ENCODE results near the gene C4orf54.

The C4orf54 gene

DNA sequence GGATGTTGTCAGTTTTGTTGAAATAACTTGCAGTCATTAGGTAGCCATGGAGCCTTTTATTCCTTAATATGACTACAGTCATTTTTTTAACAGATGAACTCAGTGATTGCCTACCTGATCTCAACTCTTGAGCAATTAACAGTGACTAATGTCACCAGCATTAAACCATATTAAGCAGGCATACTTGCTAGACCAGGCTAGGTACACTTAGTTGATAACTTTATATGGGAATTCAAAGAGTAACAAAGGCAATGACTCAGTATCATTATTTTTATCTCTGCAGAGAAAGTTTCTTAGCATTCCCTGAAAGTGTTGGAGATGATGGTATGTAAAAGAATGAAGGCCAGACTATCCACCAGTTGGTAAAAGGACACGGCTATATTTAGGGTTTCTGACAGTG lies at the start of gene C4orf54:
Gene C4orf54 (minus strand): TSS at position 31 of the 400 bp plus-strand sequence. CDS start 3,180 bp downstream, outside the sequence.
- no peak within 1 kb of the TSS for H3K27ac ChIP-seq (ENCODE audit: low read depth in 2 of 2, low read length in 2 of 2)

DNA sequence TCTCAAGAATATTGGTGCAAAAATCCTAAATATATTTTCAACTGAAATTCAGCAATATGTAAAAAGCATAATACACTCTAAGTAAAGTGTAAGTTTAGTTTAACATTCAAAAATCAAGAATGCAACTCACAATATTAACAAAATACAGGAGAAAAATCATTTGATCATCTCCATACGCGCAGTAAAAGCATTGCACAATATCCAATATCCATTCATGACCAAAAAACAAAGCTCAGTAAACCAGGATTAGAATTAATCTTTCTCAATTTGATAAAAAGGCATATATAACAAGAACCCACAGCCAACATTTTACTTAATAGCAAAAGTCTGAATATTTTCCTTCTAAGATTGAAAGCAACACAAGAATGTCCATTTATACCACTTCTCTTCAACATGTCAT lies 48.3 kb upstream of the C4orf54 start:
- Histone ChIP-seq H3K27ac (ENCODE audit: low read depth in 2 of 2, low read length in 2 of 2) (no peak overlapping the region), H3K9ac (ENCODE audit: low read depth in 1 of 2, low read length in 2 of 2) (no peak overlapping the region), H3K4me3 (ENCODE audit: low read length in 2 of 2) (no peak overlapping the region), H3K36me3 (ENCODE audit: control insufficient read depth in 2 of 2, insufficient read depth in 2 of 2, low read length in 2 of 2) (no peaks in the 10 kb centered on the region), H3K4me1 (ENCODE audit: control insufficient read depth in 2 of 2, insufficient read depth in 2 of 2, low read length in 2 of 2) (no peaks in the 10 kb centered on the region), H3K9me3 (ENCODE audit: control insufficient read depth in 2 of 2, low read length in 2 of 2) (no peaks in the 10 kb centered on the region), H3K27me3 (ENCODE audit: control insufficient read depth in 2 of 2, insufficient read depth in 2 of 2, low read length in 2 of 2) (no peaks in the 10 kb centered on the region)

More for the DNA sequence above, at the start of gene C4orf54:
- Histone ChIP-seq H3K36me3 (ENCODE audit: control insufficient read depth in 2 of 2, insufficient read depth in 2 of 2, low read length in 2 of 2) (no peaks in the 10 kb centered on the region), H3K27me3 (ENCODE audit: control insufficient read depth in 2 of 2, insufficient read depth in 2 of 2, low read length in 2 of 2) (no peaks in the 10 kb centered on the region), H3K9ac (ENCODE audit: low read depth in 1 of 2, low read length in 2 of 2) (no peak within 1 kb of the TSS), H3K4me1 (ENCODE audit: control insufficient read depth in 2 of 2, insufficient read depth in 2 of 2, low read length in 2 of 2) (no peaks in the 10 kb centered on the region), H3K4me3 (ENCODE audit: low read length in 2 of 2) (no peak within 1 kb of the TSS), H3K9me3 (ENCODE audit: control insufficient read depth in 2 of 2, low read length in 2 of 2) (no peaks in the 10 kb centered on the region)

- no peaks in the 10 kb centered on the region for H3K9me3 ChIP-seq (ENCODE audit: control insufficient read depth in 2 of 2, low read length in 2 of 2)
- no peak overlapping the region for H3K4me3 ChIP-seq (ENCODE audit: low read length in 2 of 2)
- H3K9ac ChIP-seq (ENCODE audit: low read depth in 1 of 2, low read length in 2 of 2), result no peak overlapping the region
- H3K27me3 ChIP-seq (ENCODE audit: control insufficient read depth in 2 of 2, insufficient read depth in 2 of 2, low read length in 2 of 2), result no peaks in the 10 kb centered on the region
- no peaks in the 10 kb centered on the region for H3K36me3 ChIP-seq (ENCODE audit: control insufficient read depth in 2 of 2, insufficient read depth in 2 of 2, low read length in 2 of 2)
- H3K4me1 ChIP-seq (ENCODE audit: control insufficient read depth in 2 of 2, insufficient read depth in 2 of 2, low read length in 2 of 2), result no peaks in the 10 kb centered on the region
- H3K27ac ChIP-seq (ENCODE audit: low read depth in 2 of 2, low read length in 2 of 2), result no peak overlapping the region
Measured at GRCh38 chr4:99696801-99697200, 39.2 kb upstream of the C4orf54 start.

DNA sequence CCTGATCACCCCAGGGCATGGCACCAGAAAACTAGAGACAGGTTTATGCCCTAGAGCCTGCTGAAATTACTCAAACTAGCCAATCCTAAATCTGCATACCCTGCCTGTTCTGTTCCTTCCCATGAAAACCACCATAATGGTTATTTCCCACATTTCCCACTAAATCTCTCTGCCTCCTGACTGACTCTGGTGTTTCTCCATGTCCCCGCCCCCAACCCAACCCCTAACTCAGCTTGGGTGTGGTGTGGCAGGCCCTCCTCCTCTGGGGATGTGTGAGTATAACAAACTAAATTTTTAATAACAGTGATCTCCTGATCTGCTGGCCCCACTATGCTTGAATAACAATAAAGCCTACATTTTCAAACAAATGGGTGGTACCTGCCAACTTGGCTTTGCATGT lies 35.5 kb upstream of the C4orf54 start:
- Histone ChIP-seq H3K36me3 (ENCODE audit: control insufficient read depth in 2 of 2, insufficient read depth in 2 of 2, low read length in 2 of 2) (no peaks in the 10 kb centered on the region), H3K27ac (ENCODE audit: low read depth in 2 of 2, low read length in 2 of 2) (no peak overlapping the region), H3K27me3 (ENCODE audit: control insufficient read depth in 2 of 2, insufficient read depth in 2 of 2, low read length in 2 of 2) (no peaks in the 10 kb centered on the region), H3K9ac (ENCODE audit: low read depth in 1 of 2, low read length in 2 of 2) (no peak overlapping the region), H3K4me3 (ENCODE audit: low read length in 2 of 2) (no peak overlapping the region), H3K4me1 (ENCODE audit: control insufficient read depth in 2 of 2, insufficient read depth in 2 of 2, low read length in 2 of 2) (no peaks in the 10 kb centered on the region), H3K9me3 (ENCODE audit: control insufficient read depth in 2 of 2, low read length in 2 of 2) (no peaks in the 10 kb centered on the region)

GRCh38 chr4:99690990-99691389 lies 33.4 kb upstream of the C4orf54 start:
- Histone ChIP-seq H3K27ac (ENCODE audit: low read depth in 2 of 2, low read length in 2 of 2) (no peak overlapping the region), H3K4me1 (ENCODE audit: control insufficient read depth in 2 of 2, insufficient read depth in 2 of 2, low read length in 2 of 2) (no peaks in the 10 kb centered on the region), H3K9me3 (ENCODE audit: control insufficient read depth in 2 of 2, low read length in 2 of 2) (no peaks in the 10 kb centered on the region), H3K9ac (ENCODE audit: low read depth in 1 of 2, low read length in 2 of 2) (no peak overlapping the region), H3K4me3 (ENCODE audit: low read length in 2 of 2) (no peak overlapping the region), H3K27me3 (ENCODE audit: control insufficient read depth in 2 of 2, insufficient read depth in 2 of 2, low read length in 2 of 2) (no peaks in the 10 kb centered on the region), H3K36me3 (ENCODE audit: control insufficient read depth in 2 of 2, insufficient read depth in 2 of 2, low read length in 2 of 2) (no peaks in the 10 kb centered on the region)

GRCh38 chr4:99690472-99690871 lies 32.8 kb upstream of the C4orf54 start:
- no peaks in the 10 kb centered on the region for H3K4me1 ChIP-seq (ENCODE audit: control insufficient read depth in 2 of 2, insufficient read depth in 2 of 2, low read length in 2 of 2)
- H3K27me3 ChIP-seq (ENCODE audit: control insufficient read depth in 2 of 2, insufficient read depth in 2 of 2, low read length in 2 of 2), result no peaks in the 10 kb centered on the region
- no peak overlapping the region for H3K4me3 ChIP-seq (ENCODE audit: low read length in 2 of 2)
- H3K9me3 ChIP-seq (ENCODE audit: control insufficient read depth in 2 of 2, low read length in 2 of 2), result no peaks in the 10 kb centered on the region
- H3K27ac ChIP-seq (ENCODE audit: low read depth in 2 of 2, low read length in 2 of 2), result no peak overlapping the region
- no peaks in the 10 kb centered on the region for H3K36me3 ChIP-seq (ENCODE audit: control insufficient read depth in 2 of 2, insufficient read depth in 2 of 2, low read length in 2 of 2)
- H3K9ac ChIP-seq (ENCODE audit: low read depth in 1 of 2, low read length in 2 of 2), result no peak overlapping the region

- Histone ChIP-seq H3K27me3 (ENCODE audit: control insufficient read depth in 2 of 2, insufficient read depth in 2 of 2, low read length in 2 of 2) (no peaks in the 10 kb centered on the region), H3K4me1 (ENCODE audit: control insufficient read depth in 2 of 2, insufficient read depth in 2 of 2, low read length in 2 of 2) (no peaks in the 10 kb centered on the region), H3K4me3 (ENCODE audit: low read length in 2 of 2) (no peak overlapping the region), H3K9me3 (ENCODE audit: control insufficient read depth in 2 of 2, low read length in 2 of 2) (no peaks in the 10 kb centered on the region), H3K27ac (ENCODE audit: low read depth in 2 of 2, low read length in 2 of 2) (no peak overlapping the region), H3K9ac (ENCODE audit: low read depth in 1 of 2, low read length in 2 of 2) (no peak overlapping the region), H3K36me3 (ENCODE audit: control insufficient read depth in 2 of 2, insufficient read depth in 2 of 2, low read length in 2 of 2) (no peaks in the 10 kb centered on the region)
Measured at GRCh38 chr4:99687120-99687519, 29.5 kb upstream of the C4orf54 start.

DNA sequence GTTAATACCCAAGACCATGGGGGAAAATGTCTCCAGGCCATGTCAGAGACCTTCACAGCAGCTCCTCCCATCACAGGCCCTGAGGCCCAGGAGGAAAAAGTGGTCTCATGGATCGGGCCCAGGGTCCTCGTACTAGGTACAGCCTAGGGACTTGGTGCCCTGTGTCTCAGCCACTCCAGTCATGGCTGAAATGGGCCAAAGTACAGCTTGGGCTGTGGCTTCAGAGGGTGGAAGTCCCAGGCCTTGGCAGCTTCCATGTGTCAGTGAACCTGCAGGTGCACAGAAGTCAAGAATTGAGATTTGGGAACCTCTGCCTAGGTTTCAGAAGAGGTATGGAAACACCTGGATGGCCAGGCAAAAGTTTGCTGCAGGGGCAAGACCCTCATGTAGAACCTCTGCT lies 27.6 kb upstream of the C4orf54 start:
- Histone ChIP-seq H3K4me3 (ENCODE audit: low read length in 2 of 2) (no peak overlapping the region), H3K9ac (ENCODE audit: low read depth in 1 of 2, low read length in 2 of 2) (no peak overlapping the region), H3K27me3 (ENCODE audit: control insufficient read depth in 2 of 2, insufficient read depth in 2 of 2, low read length in 2 of 2) (no peaks in the 10 kb centered on the region), H3K9me3 (ENCODE audit: control insufficient read depth in 2 of 2, low read length in 2 of 2) (no peaks in the 10 kb centered on the region), H3K36me3 (ENCODE audit: control insufficient read depth in 2 of 2, insufficient read depth in 2 of 2, low read length in 2 of 2) (no peaks in the 10 kb centered on the region), H3K27ac (ENCODE audit: low read depth in 2 of 2, low read length in 2 of 2) (no peak overlapping the region), H3K4me1 (ENCODE audit: control insufficient read depth in 2 of 2, insufficient read depth in 2 of 2, low read length in 2 of 2) (no peaks in the 10 kb centered on the region)

DNA sequence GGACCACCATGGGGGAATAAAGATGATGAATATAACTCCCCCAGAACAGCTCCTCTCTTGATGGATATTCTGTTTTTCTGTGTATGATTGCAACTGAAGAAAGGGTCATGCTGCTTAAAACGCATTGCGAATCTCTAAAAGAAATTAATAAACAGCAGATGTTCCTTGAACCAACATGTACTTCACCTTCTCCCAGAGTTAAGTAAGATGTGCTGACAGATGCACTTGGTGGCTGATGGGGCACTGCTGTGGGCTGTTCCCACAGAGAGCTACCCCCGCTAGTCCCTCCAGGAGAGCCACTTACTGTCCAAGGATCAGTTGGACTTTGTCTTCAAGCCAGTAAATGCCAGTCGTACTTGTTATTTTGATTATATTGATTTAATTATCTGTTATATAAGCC lies 26.3 kb upstream of the C4orf54 start:
- H3K36me3 ChIP-seq (ENCODE audit: control insufficient read depth in 2 of 2, insufficient read depth in 2 of 2, low read length in 2 of 2), result no peaks in the 10 kb centered on the region
- H3K27ac ChIP-seq (ENCODE audit: low read depth in 2 of 2, low read length in 2 of 2), result no peak overlapping the region
- no peaks in the 10 kb centered on the region for H3K27me3 ChIP-seq (ENCODE audit: control insufficient read depth in 2 of 2, insufficient read depth in 2 of 2, low read length in 2 of 2)
- no peaks in the 10 kb centered on the region for H3K9me3 ChIP-seq (ENCODE audit: control insufficient read depth in 2 of 2, low read length in 2 of 2)
- H3K4me3 ChIP-seq (ENCODE audit: low read length in 2 of 2), result no peak overlapping the region
- H3K4me1 ChIP-seq (ENCODE audit: control insufficient read depth in 2 of 2, insufficient read depth in 2 of 2, low read length in 2 of 2), result no peaks in the 10 kb centered on the region
- no peak overlapping the region for H3K9ac ChIP-seq (ENCODE audit: low read depth in 1 of 2, low read length in 2 of 2)

DNA sequence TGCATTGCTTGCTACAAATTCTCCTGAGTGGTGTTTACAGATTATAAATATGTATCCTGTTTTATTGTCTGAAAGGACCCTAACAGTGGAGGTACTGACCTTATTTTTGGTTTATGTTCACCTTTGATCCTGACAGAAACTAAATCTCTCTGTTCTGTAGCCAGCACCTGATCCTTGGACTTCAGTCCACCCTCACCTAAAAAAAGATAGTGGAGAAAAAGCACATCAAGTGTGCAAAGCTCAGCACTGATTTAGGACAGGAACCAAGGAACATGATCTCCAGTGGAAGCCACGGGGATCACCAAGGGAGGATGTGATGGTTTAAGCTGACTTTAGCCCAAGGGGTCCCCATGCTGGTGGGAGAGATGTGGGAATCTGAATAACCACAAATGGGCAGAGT lies 22.3 kb upstream of the C4orf54 start:
- H3K4me1 ChIP-seq (ENCODE audit: control insufficient read depth in 2 of 2, insufficient read depth in 2 of 2, low read length in 2 of 2), result no peaks in the 10 kb centered on the region
- H3K9ac ChIP-seq (ENCODE audit: low read depth in 1 of 2, low read length in 2 of 2), result no peak overlapping the region
- no peak overlapping the region for H3K4me3 ChIP-seq (ENCODE audit: low read length in 2 of 2)

DNA sequence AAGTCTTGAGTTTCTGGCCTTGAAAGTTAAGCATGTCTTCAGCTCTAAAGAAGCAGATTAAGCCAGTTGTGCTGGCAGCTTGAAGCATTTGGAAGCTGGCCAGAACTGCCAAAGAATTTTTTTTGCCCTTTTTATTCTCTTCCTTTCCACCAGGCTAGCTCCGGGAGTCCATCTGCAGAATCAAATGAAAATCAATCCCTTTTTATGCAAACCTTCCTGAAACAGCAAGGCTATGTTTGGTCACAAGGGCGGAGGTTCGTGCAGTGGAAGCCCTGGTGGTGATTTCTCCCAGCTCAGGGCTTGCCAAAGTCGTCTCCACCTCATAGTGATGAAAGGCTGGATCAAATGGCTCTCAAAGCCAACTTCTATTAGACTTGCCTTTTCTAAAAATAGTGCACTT lies 21.6 kb upstream of the C4orf54 start:
- Histone ChIP-seq H3K4me1 (ENCODE audit: control insufficient read depth in 2 of 2, insufficient read depth in 2 of 2, low read length in 2 of 2) (no peaks in the 10 kb centered on the region), H3K36me3 (ENCODE audit: control insufficient read depth in 2 of 2, insufficient read depth in 2 of 2, low read length in 2 of 2) (no peaks in the 10 kb centered on the region), H3K9me3 (ENCODE audit: control insufficient read depth in 2 of 2, low read length in 2 of 2) (no peaks in the 10 kb centered on the region), H3K4me3 (ENCODE audit: low read length in 2 of 2) (no peak overlapping the region), H3K9ac (ENCODE audit: low read depth in 1 of 2, low read length in 2 of 2) (no peak overlapping the region), H3K27me3 (ENCODE audit: control insufficient read depth in 2 of 2, insufficient read depth in 2 of 2, low read length in 2 of 2) (no peaks in the 10 kb centered on the region), H3K27ac (ENCODE audit: low read depth in 2 of 2, low read length in 2 of 2) (no peak overlapping the region)

More for the DNA sequence above, 22.3 kb upstream of the C4orf54 start:
- Histone ChIP-seq H3K9me3 (ENCODE audit: control insufficient read depth in 2 of 2, low read length in 2 of 2) (no peaks in the 10 kb centered on the region), H3K36me3 (ENCODE audit: control insufficient read depth in 2 of 2, insufficient read depth in 2 of 2, low read length in 2 of 2) (no peaks in the 10 kb centered on the region), H3K27ac (ENCODE audit: low read depth in 2 of 2, low read length in 2 of 2) (no peak overlapping the region), H3K27me3 (ENCODE audit: control insufficient read depth in 2 of 2, insufficient read depth in 2 of 2, low read length in 2 of 2) (no peaks in the 10 kb centered on the region)
